NCI-H1105 (cell line): Measurements from ENCODE around the gene TBX3.

Experiments used
- DNase-seq: peaks from one replicate; lab custom pipeline; 2025; lab: John Stamatoyannopoulos, UW

The TBX3 gene

DNA sequence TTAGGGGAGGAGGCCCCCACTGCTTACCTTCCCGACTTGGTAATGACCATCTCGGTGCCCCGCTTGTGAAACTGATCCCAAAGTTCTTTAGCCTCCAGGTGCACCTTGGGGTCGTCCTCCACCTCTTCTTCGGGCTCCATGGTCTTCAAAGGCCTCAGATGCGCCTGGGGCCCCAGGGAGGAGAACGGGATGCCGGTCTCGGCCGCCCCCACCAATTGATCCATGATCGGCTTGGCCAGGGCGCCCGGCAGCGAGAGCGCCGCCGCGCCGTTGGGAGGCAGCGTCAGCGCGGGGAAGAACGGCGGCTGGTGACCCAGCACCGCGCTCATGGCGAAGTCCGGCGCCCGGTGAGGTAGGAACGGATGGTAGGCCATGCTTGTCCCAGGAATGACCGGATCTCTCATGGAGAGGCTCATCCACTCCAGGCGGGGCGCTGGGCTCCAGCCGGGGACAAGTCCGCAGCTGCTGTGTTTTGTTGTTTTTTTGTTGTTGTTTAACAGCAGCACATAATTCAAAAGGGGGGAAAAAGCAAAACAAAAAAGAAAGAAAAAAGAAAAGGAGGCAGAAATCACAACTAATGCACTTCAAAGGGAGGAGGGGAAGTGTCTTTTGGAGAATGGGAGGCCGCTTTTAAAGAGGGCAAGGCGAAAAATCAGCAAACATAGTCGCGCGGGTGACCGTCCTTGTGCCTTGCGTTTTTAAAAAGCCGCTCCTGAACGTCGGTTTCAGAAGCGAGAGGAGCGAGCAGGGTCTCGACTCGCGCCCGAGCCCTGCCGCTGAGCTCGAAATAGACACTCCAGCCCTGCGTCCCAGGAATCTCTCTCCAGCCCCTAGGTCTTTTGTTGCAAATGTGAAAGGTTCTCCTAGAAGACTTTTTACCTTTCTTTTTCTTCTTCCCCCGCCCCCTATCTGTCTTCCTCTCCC, 928 bp downstream of the TBX3 start:
- DNase-seq, result peak; percentile 22

DNA sequence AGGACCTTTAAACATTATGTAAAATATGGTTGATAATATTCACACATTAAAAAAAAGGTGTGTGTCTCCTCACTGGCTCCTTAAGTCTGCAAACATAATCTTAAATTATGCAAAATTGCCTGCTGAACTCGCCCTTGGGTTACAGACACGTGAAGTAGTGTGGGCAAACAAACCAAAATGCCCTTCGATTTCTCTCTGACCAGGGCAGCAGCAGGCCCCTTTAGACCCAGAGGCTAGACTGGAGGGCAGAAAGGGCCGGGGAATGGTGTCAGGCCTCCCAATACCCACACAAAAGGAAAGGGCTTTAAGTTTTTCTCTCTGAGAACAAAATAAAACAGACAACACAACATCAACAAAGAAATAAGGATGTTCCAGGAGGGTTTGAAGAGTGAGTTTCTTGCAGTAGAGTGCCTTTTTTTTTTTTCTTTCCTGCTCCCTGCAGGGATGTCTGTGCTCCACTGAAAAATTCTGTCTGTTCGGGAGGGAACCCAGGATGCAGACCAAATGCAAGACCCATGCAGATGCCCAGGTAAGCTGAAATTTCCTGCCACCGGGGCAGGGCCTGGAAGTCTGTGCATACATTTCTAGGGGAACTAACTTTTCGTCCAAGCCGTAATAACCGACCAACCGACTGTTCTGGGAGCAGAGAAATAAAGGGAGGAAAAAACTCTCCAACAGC, 1.7 kb downstream of the TBX3 start:
- no peak for DNase-seq

DNA sequence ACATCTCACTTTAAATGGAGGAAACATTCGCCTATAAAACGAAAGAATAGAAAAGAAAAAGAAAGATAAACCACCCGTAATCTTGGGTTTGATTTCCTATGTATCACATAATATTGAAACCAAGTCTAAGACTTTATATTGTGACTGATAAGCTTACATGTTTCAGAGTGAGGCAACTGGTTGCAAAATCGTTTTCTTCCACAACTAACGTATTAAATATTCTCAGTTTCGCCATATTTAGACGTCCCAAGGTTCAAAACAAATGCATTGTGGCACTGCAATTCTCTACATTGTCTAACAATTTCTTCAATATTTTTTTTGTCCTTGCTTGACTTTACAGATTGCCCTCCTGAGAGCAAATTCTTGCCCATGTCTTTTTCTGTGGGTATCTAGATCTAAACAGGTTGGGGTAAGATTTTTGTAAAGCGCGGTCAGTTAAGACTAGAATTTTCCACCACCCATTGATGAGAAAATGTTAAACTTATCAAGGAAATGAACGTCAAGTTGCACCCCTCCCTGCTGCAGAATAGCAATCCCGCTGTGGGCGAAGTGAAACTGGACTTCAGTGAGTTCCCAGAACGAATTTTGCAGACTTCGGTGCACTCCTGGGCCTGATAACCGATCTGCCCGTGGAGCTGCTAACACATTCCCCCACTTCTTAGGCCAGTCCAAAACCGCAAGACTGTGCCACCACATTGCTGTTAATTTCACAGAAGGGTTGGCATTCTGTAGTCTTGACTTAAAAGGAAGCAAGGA, 2.7 kb downstream of the TBX3 start:
- DNase-seq, result no peak

DNA sequence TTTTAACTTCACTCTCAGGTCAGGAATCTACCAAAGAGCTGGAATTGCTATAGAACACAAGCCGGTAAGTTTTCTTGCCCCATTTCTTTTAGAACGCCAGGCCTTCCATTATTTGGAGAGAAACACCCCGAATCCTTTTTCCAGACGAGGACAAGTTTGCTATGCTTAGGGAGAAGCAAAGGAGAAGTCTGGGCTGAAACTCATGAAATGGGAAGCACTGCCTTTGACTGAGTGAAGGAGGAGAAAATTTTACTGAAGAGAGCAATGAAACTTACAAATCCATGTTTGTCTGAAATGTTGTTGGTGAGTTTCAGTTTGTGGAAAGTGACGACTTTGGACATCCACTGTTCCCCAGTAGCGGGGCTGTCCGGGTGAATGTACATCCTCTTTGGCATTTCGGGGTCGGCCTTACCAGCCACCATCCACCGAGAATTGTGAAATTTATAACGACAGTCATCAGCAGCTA, 3.3 kb downstream of the TBX3 start:
- no peak for DNase-seq

DNA sequence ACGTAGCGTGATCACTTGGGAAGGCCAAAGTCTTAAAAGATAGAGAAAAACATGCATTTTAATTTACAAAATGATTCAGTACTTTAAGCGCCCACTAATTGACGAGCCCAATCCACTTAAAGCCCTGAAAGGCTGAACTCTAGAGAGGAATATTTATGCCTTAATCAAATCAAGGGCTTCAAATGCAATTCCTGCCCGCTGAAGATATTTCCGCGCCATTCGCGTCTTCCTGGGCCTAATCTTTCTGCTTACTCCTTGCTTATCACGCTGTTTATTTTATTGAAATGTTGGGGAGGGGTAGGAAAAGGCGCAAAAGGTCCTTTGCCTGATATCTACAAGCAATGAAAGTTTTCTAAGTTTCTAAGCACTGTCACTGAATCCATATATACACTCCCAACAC, 4.0 kb downstream of the TBX3 start:
- no peak for DNase-seq

DNA sequence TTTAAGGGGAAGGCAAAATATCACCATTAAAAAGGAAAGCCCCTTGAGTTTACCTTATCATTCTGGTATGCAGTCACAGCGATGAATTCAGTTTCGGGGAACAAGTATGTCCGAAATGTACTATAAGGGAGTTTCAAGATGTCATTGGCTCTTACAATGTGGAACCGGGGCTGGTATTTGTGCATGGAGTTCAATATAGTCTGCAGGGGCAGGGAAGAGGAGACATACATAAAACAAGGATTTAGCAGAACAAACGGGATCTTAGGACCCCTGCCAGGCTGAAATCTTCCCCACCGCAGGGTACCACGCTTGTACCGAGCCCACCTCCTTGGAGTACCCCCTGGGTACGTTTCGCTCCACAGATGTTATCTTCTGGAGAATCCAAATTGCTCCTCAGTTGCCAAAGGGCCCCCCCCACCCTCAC, 4.5 kb downstream of the TBX3 start:
- no peak for DNase-seq

DNA sequence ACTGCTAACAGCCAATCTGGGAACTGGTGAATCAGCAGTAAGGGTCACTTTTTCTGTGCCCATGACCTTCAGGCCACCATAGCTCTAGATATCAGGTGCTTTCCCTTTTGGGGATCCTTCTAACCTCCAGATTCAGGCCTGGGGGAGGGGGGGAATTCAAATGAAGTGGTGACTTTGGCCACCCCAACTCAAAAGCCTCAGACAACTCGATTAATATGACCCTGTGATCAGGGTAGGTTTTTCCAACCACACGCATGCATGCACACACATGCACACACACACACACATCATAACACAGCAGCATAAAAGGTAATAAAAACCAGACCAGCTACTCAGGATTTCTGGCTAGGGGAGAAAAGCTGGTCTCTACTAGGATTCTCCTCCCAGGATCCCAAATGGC, 5.3 kb downstream of the TBX3 start:
- no peak for DNase-seq

DNA sequence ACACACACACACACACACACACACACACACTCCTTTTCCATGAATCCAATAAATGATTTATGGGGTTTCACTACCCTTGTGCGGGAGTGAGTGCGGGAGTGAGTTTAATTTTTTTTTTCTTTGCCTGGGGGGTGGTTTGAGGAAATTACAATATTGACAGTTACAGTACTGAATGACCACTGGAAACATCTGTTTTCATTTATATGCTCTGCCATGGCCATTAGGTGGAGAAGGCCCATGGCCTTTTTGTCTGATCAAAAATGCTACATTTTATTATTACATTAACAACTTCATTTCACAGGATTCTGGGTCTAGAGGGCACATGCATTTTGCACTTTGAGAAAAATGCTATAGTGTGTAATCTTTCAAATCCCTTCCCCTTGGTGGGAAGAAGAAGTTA, 5.9 kb downstream of the TBX3 start:
- no peak for DNase-seq

DNA sequence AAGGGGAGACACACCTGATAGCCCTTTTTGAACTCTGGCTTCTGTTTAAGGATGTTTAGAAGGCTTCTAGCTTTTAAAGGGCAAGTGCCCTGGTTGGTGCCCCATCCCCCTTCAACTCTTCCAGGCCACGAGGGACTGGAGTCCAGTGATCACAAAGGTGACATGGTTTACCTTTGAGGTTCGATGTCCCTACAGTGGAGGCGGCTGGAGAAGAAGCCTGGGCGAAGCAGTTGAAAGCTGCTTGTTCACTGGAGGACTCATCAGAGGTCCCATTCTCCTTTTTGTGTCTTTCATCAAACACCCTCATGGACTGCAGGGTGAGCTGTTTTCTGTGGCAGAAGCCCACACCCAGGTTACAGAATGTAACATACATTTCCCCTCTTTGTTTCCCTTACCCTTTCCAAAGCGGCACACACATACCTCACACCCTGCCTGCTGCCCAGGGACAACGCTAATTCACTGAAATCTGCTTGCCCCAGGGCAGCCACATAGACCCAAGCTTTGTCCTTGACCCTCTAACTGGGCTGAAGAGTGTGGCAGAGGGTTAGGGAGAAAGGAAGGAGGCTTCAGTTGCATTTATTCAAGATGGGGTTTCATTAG, 7.7 kb downstream of the TBX3 start:
- DNase-seq, result no peak

DNA sequence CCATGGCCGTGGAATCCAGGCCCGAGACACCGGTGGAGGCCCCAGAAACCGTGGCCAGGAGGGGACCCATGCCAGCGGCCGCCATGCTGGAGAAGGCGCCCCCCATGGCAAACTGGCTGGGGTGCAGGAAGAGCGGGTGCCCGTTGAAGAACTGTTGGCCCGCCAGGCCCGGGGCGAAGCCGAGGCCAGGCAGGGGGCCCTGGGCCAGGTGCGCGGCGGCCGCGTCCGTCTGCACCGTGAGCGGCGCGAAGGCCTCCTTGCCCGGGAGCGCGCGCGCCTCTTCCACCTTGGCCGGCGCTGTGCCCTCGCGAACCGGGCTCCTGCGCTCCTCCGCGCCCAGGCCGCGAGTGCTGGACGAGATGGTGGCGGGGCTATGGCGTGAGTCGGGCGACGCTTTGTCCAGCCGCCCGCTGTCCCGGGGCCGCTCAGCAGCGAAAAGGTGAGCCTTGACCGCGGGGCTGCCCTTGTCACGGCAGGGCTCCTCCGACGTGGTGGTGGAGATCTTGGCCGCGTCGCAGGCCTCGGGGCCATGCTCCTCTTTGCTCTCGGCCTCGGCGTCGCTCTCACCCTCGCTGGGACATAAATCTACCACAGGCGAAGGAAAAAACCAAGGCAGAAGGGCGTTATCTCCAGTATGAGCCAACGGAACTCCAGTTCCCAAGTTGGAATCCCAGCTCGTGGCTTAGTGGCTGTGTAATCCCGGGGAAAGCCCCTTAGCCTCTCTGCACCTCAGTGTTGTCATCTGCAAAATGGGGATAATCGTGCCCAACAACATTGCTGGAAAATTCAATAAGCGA, 9.5 kb downstream of the TBX3 start:
- no peak for DNase-seq

DNA sequence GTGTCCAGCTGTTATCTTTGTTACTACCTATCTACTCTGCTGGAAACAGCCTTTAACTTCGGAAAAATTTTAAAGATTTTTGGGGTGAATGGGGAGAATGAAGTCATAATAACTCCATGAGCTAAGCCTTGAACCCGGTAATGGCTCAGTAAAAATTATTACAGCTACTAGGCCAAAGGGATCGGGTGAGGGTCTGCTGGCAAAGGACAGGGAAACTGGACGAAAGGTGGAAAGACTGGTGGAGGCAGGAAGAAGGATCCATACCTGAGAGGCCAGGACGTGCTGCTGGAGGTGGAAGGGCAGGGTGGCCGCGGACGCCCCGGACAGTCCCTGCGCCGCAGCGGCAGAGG, 10.1 kb downstream of the TBX3 start:
- DNase-seq, result no peak

DNA sequence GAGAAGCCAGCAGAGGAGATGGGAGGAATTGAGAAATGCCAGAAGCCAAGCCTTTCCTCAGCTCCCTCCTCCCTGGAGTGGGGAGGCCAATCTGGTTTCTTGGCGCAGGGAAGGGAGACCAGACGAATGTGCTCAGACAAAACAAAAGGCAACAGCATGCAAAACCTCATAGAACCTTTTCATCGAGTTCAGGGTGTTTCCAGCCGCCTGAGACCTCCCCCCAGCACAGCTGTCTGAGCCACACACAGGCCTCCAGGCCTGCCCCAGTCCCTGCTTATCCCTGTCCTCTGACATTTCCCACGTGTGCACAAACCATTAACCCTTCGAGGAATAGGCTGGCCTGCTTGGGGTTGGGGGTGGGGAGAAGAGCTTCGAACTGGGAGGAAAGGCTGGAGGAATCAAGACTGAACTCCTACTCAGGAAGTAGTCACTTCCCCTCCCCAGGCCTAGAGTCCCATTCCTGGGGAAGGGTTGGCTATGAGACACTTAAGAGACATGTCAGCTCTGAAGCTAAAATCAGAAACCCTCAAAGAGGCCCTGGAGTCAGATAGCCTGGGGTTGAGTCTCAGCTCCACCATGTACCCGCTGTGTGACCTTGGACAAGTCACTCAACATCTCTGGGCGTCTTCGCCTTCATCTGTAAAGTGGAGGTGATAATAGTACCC, 10.7 kb downstream of the TBX3 start:
- DNase-seq, result no peak

DNA sequence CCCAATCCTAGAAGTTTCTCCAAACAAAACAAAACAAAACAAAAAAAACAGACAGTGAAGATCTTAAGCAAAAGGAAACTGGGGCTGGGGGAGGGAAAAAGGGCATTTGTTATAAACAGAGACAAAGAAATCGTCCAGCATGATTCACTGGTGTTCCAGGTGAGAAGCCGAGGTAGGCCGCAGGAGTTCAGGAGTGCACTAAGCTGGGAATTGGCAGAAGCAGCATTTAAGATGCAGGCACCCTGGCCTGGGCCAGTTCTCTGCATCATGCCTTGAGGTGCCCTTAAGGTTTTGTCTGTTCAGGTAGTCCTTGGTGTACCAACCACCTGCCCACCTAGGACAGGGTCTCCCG, 11.2 kb downstream of the TBX3 start:
- no peak for DNase-seq

DNA sequence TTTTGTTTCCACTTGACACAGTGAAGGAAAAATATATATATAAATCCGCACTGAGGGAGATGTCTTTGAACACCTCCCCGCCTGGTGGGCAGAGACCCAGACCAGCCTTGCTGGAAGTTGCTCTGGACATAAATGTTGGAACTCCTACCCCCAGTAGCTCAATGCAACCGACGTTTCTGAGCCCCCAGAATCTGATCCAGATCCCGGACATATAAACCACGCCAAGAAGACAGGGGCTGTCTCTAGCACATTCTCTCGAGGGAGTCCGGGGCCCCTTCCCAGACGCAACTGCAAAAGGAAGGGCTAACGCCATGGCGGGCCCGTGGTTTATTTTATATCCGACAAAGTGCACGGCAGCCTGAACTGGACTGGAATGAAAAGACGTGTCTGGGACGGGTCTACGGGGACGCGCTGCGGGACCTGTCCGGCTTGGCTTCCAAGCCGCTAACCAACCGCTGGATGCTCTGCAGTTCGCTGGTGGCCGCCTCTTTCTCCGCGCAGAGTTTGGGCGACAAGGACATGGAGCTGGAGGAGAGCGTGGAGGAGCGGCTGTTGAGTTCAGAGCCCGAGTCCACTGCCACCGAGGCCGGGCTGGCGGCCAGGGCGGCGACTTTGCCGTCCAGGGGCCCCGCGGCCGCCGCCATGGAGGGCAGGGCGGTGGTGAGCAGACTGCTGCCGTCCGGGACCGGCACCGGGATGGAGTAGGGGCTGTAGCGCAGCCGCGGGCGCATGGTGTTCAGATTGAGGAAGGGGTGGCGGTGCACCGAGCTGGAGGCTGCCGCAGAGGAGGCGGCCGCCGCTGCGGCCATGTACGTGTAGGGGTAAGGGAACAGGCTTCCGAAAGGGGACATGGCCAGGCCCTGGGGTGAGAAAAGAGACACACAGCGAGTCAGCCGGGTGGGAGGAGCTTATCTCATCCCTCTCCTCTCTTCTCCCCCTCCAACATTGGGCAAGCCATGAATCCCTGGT, 12.2 kb downstream of the TBX3 start:
- DNase-seq, result no peak

DNA sequence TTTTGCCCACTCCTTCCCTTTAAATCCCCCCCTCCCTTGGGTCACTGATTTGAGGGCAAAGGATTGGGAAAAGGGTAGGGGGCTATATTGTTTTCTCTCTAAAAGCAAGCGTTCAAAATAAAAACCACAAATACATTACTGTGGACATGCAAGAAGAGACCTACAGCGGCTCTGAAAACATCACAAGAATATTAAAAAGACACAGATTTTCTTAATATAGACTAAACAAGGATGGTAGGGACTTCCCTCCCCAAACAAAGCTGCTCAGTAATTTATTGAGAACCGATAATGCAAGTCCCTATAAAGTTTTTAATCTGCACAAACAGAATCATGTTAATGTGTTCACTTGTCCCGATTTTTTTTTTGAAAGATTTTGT, 12.9 kb downstream of the TBX3 start:
- no peak for DNase-seq

DNA sequence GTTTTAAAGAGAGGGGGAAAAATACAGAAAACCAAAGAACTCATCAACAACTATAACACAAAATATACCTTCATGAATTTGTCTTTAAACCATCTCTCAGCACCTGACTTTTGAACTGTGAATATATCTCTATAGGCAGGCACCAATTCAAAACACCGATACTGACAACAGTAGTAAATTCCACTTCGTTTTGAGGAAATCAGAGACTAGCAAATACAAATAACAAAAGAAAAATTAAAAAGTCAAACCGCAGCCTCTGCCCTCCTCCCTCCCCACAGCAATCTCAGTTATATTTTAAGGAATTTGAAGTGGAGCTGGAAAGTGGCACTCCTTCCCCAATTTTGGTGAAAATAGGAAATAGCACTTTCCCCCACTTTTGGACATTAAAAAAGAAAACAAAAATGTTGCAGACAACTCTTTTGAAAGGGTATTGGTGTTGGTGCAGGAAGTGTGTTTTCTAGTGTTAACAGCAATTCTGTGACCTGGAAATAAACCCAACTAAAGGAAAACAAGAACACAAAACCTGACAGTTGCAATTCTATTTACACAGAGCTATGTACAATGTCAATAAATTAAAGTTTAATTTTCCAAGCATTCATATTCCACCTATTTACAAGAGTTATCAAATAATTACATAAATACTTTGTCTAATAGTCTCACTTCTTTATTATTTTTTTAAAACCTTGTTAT, 13.5 kb downstream of the TBX3 start:
- DNase-seq, result no peak

DNA sequence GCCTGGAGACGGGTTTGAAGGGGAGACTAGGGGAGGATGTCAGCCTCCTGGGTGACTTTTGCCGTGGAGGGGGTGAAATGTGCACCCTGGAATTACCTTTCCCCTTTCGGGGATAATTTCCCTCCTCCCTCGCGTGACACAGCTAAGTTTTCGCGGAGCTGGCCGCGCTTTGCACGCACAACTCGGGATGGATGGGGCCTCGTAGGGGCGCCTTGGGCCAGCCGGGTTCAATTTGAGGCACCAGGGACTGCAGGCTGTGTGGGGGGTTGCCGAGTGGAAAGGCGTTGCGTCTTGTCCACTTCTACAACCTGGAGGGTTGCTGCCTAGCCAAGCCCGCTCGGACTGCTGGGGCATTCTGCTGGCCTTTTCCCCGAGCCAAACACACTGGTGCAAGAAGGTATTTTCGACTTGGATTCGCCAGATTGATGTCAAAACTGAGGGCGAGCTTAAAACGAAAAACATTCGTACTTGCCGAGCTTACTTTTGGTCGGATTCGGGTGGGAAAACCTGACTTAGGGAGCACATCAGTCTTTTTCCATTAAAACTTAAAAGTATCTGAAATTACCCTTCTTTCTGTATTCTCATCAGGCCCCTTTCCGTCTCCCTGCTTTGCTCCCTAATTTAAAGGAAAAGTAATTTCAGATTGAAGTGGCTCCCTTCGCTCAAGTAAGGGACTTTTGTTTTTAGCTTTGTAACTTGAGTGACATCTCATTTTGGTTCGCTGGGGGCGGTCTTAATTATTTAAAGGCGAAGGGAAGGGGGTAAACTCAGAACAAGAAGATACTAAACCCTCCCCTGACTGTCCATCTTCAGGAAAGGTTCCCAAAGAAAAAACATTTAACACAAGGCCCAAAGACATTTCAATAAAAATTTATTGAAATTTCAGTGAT, 14.3 kb downstream of the TBX3 start:
- DNase-seq, result peak; percentile 33

DNA sequence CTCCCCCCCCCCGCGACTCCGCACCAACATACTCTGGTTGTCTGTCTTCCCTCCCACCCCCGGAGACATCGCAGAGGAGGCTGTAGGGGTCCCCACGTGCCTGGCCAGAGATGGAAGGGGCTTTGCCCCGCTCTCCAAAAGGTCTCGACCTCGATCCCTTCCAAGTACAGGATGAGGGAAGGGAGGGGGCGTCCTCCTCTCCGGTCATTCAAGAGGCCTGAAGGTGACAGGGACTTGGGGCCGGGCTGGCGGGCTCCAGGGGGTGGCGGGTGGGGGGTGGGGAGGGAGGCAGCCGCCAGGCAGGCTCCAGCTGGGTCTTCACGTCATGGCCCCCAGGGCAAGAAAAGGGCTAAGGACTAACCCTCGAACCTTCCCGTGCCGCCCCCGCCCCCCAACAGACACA, 15.1 kb downstream of the TBX3 start:
- no peak for DNase-seq
